Uterus (tissue), 2 donors: ENCODE measurements around the gene PTTG1IP2.

Experiments
- CTCF ChIP-seq, 4 experiments: fragments of 200-600 bp in 2 of 4; fragments of 450-650 bp in 2 of 4; sonication (generic) in 2 of 4; IDR thresholded peaks; one replicate each; pipeline ENCODE4 v1.5.1; 2016 to 2019; ENCODE audit warnings: antibody characterized with exemption in 4 of 4, mild to moderate bottlenecking in 2 of 4, moderate library complexity in 1 of 4
- POLR2A ChIP-seq, 2 donors: fragments of 450-650 bp; IDR thresholded peaks; one replicate each; pipeline ENCODE4 v1.6.1; 2016; ENCODE audit warnings: antibody characterized with exemption in 2 of 2, mild to moderate bottlenecking in 1 of 2, moderate library complexity in 1 of 2

GRCh38 chr7:90485734-90486316, 16.4 kb downstream of the PTTG1IP2 start:
- TF ChIP-seq CTCF (IDR thresholded peaks at IDR 0.05) = no peak
- TF ChIP-seq POLR2A (IDR thresholded peaks at IDR 0.05) = no peak
